H54 (cell line): ENCODE measurements around the gene DYSF.

Source experiments
- DNase-seq: peaks from one replicate; pipeline ENCODE4 v3.0.0; 2011; ENCODE audit warnings: low spot score, mixed read lengths; ENCODE audit not compliant: insufficient read length
- FAIRE-seq: peaks from 3 replicates; lab custom pipeline; 2011; peaks lifted over from hg19 to GRCh38; lab: Jason Lieb, UNC
- POLR2A ChIP-seq: IDR thresholded peaks from 2 replicates; pipeline ENCODE4 v1.6.1; 2011; ENCODE audit warnings: low read depth, mild to moderate bottlenecking, low read length

The DYSF gene

DNA sequence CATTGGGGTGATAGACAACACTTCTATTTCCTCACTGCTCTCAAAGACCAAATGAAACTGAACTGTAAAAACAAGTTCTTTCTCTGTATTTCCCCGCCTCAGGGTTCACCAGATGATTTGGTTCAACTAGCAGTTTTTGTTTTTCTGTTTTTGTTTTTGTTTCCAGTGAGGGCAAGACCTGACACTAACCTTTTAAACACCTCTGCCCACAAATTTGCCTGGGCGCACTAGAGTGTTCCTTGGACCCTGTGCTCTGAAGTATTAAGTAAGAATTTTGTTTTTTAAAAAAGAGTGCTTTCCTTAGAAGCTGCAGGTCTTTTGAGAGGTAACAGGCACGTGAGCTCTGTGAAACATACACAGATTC, 92.9 kb downstream of the DYSF start:
- TF ChIP-seq POLR2A = no peak
- no peak for DNase-seq
- FAIRE-seq = no peak

GRCh38 chr2:71546777-71547281, 93.5 kb downstream of the DYSF start:
- DNase-seq (no peak), FAIRE-seq (no peak)
- TF ChIP-seq POLR2A = no peak

- TF ChIP-seq POLR2A = no peak
- DNase-seq (no peak), FAIRE-seq (no peak)
These were observed 94.4 kb downstream of the DYSF start for GRCh38 chr2:71547616-71548285.

- TF ChIP-seq POLR2A = no peak
- peak; percentile 88 for DNase-seq
- no peak for FAIRE-seq
These were observed 95.5 kb downstream of the DYSF start for GRCh38 chr2:71548646-71549425.

DNA sequence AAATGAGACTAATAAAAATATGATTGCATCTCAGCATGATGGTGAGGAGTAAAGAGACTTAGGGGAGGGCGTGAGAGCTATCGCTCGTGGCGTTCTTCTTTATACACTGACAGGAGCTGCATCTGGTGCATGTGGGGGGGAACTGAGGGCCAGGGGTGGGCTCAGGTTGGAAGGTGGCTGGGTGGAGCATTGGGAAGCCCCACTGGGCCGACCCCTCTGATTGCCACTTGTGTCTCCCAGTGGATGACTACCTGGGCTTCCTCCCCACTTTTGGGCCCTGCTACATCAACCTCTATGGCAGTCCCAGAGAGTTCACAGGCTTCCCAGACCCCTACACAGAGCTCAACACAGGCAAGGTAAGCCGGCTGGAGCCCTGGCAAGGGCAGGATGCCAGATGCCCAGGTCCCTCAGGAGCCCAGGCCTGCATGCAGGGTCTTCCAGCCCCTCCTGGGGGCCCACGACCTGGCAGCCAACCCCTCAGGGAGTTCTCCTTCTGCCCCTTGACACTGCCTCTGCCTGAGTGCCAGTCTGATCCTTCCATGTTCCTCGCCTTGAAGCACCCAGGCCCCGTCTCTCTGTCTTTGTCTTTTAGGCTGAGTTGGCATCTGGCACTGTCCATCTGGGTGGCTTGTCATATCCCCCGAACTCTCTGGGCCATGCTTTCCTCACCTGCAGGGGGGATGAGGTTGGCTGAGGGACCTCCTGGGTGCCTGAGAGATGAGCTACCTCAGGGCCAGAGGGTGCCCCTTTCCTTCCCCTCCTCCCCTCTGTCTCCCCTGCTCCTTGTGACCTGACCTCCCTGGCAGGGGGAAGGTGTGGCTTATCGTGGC, 97.7 kb downstream of the DYSF start:
- no peak for TF ChIP-seq POLR2A
- FAIRE-seq (no peak), DNase-seq (no peak)

- DNase-seq (no peak), FAIRE-seq (no peak)
- no peak for TF ChIP-seq POLR2A
These were observed 98.2 kb downstream of the DYSF start for GRCh38 chr2:71551631-71551915.

- no peak for DNase-seq
- FAIRE-seq = no peak
- no peak for TF ChIP-seq POLR2A
These were observed 99.0 kb downstream of the DYSF start for GRCh38 chr2:71552356-71552755.

GRCh38 chr2:71552861-71553301, 99.5 kb downstream of the DYSF start:
- no peak for TF ChIP-seq POLR2A
- FAIRE-seq (no peak), DNase-seq (no peak)

DNA sequence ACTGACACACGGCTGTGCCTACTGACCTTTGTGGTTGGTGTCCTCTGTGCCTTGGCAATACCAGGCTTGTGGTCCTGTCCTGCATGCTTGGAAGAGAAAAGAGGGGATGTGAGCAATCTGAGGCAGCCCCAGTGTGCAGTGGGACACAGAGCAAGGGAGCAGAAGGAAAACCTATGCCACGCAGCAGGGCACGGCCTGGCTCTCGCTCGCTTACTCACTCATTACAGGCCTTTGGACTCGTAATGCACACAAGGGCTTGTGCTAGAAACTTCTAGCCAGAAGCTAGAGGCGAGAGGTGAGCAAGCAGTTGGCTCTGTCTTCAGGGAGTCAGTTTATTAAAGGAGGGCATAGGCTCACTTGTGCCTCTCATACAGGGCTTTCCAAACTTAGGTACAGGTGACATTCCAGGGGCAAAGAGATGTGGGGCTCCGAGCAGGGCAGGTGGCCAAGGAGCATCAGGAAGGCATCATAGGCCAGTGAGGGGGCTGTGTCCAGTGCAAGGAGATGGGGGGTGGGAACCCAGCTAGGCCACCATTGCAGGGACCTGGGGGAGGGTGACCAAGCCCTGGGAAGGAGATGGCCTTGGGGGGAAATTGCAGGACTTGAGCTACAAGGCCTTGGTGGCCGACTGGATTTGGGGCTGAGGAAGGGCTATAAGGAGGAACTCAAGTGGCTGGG, 100.8 kb downstream of the DYSF start:
- no peak for FAIRE-seq
- no peak for TF ChIP-seq POLR2A
- no peak for DNase-seq

GRCh38 chr2:71554706-71555056, 101.3 kb downstream of the DYSF start:
- TF ChIP-seq POLR2A = no peak
- DNase-seq (no peak), FAIRE-seq (no peak)

- FAIRE-seq (no peak), DNase-seq (no peak)
- TF ChIP-seq POLR2A = no peak
These were observed 102.6 kb downstream of the DYSF start for GRCh38 chr2:71555798-71556454.

DNA sequence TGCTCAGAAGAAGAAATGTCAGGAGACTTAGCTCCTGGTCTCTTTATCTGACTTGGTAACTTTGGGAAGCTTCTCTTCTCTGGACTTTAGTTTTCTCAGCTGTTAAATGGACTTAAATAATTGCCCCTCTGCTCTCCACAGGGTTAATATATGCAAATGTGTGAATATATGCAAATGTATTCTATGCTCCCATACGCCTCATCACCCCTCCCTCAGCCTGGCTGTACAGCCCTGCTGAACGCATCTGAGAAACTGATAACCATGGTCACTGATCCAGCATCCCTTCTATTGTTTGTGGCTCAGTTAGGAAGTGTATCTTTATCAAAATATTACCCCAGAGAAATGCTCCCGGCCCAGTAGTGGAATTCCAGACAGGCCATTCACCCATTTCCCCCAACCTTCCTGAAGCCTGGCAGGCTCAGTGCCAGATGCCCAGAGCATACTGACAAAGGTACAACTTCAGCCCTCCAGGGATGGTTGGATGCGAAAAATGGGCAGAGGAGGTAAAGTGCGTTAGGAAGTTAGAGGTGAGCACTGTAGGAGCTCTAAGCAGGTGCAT, 103.4 kb downstream of the DYSF start:
- FAIRE-seq = no peak
- no peak for TF ChIP-seq POLR2A
- no peak for DNase-seq

- TF ChIP-seq POLR2A = no peak
- DNase-seq (no peak), FAIRE-seq (no peak)
These were observed 104.0 kb downstream of the DYSF start for GRCh38 chr2:71557321-71557720.
